ENCODE data around the gene GATA2. TPM values are rescaled to one million over a fixed set of nuclear protein-coding genes. Genes with fewer than 3 reads are reported as not detected.

Gene GATA2
- polyA plus RNA-seq, 4 donors = 0.67 to 15.2 (median 1.1) TPM

DNA sequence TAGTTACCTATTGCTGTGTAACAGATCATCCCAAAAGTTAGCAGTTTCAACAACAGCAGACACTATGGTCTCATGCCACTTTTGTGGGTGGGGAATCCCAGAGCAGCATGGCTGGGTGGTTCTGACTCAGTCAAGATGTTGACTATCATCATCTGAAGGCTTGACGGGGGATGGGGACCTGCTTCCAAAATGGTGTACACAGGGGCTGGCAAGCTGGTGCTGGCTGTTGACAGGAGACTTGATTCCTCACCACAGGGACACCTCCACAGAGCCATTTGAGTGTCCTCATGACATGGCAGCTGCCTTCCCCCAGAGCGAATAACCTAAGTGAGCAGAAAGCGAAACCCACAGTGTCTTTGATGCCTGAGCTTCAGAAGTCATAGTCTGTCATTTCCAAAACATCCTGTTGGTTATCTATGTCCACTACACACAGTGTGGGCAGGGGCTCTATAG lies 45.4 kb downstream of the GATA2 start:
- no peak for FAIRE-seq
- 72 to 90% (median 81%) methylated on average over 3 of the region's 3 CpGs for WGBS, 3 donors

GRCh38 chr3:128446821-128447220 lies 46.2 kb downstream of the GATA2 start:
- no peak for FAIRE-seq
- WGBS, 3 donors = 85 to 93% (median 92%) methylated on average over 1 of the region's 1 CpG
- peaks cover 0 to 26% (median 0%) of the 10 kb centered on the region in 3 donors for H3K27me3 ChIP-seq (ENCODE audit: control insufficient read depth in 3 of 3, insufficient read depth in 3 of 3, low read length in 3 of 3)
- no peaks in the 10 kb centered on the region for H3K4me1 ChIP-seq (ENCODE audit: control insufficient read depth in 3 of 3, insufficient read depth in 2 of 3, low read depth in 1 of 3, low read length in 2 of 3)
- H3K4me3 ChIP-seq (ENCODE audit: low read depth in 1 of 3, low read length in 3 of 3) = no peak overlapping the region
- H3K36me3 ChIP-seq (ENCODE audit: control insufficient read depth in 3 of 3, insufficient read depth in 2 of 3, low read depth in 1 of 3, low read length in 3 of 3) = no peaks in the 10 kb centered on the region
- H3K27ac ChIP-seq (ENCODE audit: low read depth in 1 of 3, low read length in 2 of 3) = no peak overlapping the region
- no peaks in the 10 kb centered on the region for H3K9me3 ChIP-seq (ENCODE audit: control insufficient read depth in 2 of 2, insufficient read depth in 1 of 2, low read depth in 1 of 2, low read length in 1 of 2)
- DNase-seq = no peak

More for the DNA sequence above, 45.4 kb downstream of the GATA2 start:
- no peak for DNase-seq
- Histone ChIP-seq H3K4me1 (ENCODE audit: control insufficient read depth in 3 of 3, insufficient read depth in 2 of 3, low read depth in 1 of 3, low read length in 2 of 3) (no peaks in the 10 kb centered on the region), H3K36me3 (ENCODE audit: control insufficient read depth in 3 of 3, insufficient read depth in 2 of 3, low read depth in 1 of 3, low read length in 3 of 3) (no peaks in the 10 kb centered on the region), H3K9me3 (ENCODE audit: control insufficient read depth in 2 of 2, insufficient read depth in 1 of 2, low read depth in 1 of 2, low read length in 1 of 2) (no peaks in the 10 kb centered on the region), H3K4me3 (ENCODE audit: low read depth in 1 of 3, low read length in 3 of 3) (no peak overlapping the region), H3K27ac (ENCODE audit: low read depth in 1 of 3, low read length in 2 of 3) (no peak overlapping the region), H3K27me3 (ENCODE audit: control insufficient read depth in 3 of 3, insufficient read depth in 3 of 3, low read length in 3 of 3) (peaks cover 0 to 31% (median 0%) of the 10 kb centered on the region in 3 donors)

GRCh38 chr3:128445357-128445756 lies 47.6 kb downstream of the GATA2 start:
- Histone ChIP-seq H3K4me3 (ENCODE audit: low read depth in 1 of 3, low read length in 3 of 3) (no peak overlapping the region), H3K9me3 (ENCODE audit: control insufficient read depth in 2 of 2, insufficient read depth in 1 of 2, low read depth in 1 of 2, low read length in 1 of 2) (no peaks in the 10 kb centered on the region), H3K4me1 (ENCODE audit: control insufficient read depth in 3 of 3, insufficient read depth in 2 of 3, low read depth in 1 of 3, low read length in 2 of 3) (no peaks in the 10 kb centered on the region), H3K27me3 (ENCODE audit: control insufficient read depth in 3 of 3, insufficient read depth in 3 of 3, low read length in 3 of 3) (peaks cover 0 to 34% (median 0%) of the 10 kb centered on the region in 3 donors), H3K36me3 (ENCODE audit: control insufficient read depth in 3 of 3, insufficient read depth in 2 of 3, low read depth in 1 of 3, low read length in 3 of 3) (no peaks in the 10 kb centered on the region), H3K27ac (ENCODE audit: low read depth in 1 of 3, low read length in 2 of 3) (no peak overlapping the region)
- 46 to 86% (median 82%) methylated on average over 1 of the region's 1 CpG for WGBS, 3 donors
- no peak for DNase-seq
- FAIRE-seq = no peak

- H3K27me3 ChIP-seq (ENCODE audit: control insufficient read depth in 3 of 3, insufficient read depth in 3 of 3, low read length in 3 of 3) = peaks cover 0 to 40% (median 2%) of the 10 kb centered on the region in 3 donors
- no peak overlapping the region for H3K27ac ChIP-seq (ENCODE audit: low read depth in 1 of 3, low read length in 2 of 3)
- no peaks in the 10 kb centered on the region for H3K4me1 ChIP-seq (ENCODE audit: control insufficient read depth in 3 of 3, insufficient read depth in 2 of 3, low read depth in 1 of 3, low read length in 2 of 3)
- no peak for DNase-seq
- no peak for FAIRE-seq
- no peaks in the 10 kb centered on the region for H3K9me3 ChIP-seq (ENCODE audit: control insufficient read depth in 2 of 2, insufficient read depth in 1 of 2, low read depth in 1 of 2, low read length in 1 of 2)
- H3K36me3 ChIP-seq (ENCODE audit: control insufficient read depth in 3 of 3, insufficient read depth in 2 of 3, low read depth in 1 of 3, low read length in 3 of 3) = no peaks in the 10 kb centered on the region
- H3K4me3 ChIP-seq (ENCODE audit: low read depth in 1 of 3, low read length in 3 of 3) = no peak overlapping the region
- 43 to 66% (median 48%) methylated on average over 3 of the region's 3 CpGs for WGBS, 3 donors
These were observed 49.2 kb downstream of the GATA2 start for GRCh38 chr3:128443771-128444170.

- Histone ChIP-seq H3K9me3 (ENCODE audit: control insufficient read depth in 2 of 2, insufficient read depth in 1 of 2, low read depth in 1 of 2, low read length in 1 of 2) (no peaks in the 10 kb centered on the region), H3K27ac (ENCODE audit: low read depth in 1 of 3, low read length in 2 of 3) (no peak overlapping the region), H3K4me1 (ENCODE audit: control insufficient read depth in 3 of 3, insufficient read depth in 2 of 3, low read depth in 1 of 3, low read length in 2 of 3) (no peaks in the 10 kb centered on the region), H3K36me3 (ENCODE audit: control insufficient read depth in 3 of 3, insufficient read depth in 2 of 3, low read depth in 1 of 3, low read length in 3 of 3) (no peaks in the 10 kb centered on the region), H3K4me3 (ENCODE audit: low read depth in 1 of 3, low read length in 3 of 3) (no peak overlapping the region), H3K27me3 (ENCODE audit: control insufficient read depth in 3 of 3, insufficient read depth in 3 of 3, low read length in 3 of 3) (peaks cover 0 to 42% (median 2%) of the 10 kb centered on the region in 3 donors)
- no peak for DNase-seq
- WGBS, 3 donors = 80 to 83% (median 83%) methylated on average over 6 of the region's 6 CpGs
- no peak for FAIRE-seq
These were observed 50.1 kb downstream of the GATA2 start for GRCh38 chr3:128442949-128443348.

DNA sequence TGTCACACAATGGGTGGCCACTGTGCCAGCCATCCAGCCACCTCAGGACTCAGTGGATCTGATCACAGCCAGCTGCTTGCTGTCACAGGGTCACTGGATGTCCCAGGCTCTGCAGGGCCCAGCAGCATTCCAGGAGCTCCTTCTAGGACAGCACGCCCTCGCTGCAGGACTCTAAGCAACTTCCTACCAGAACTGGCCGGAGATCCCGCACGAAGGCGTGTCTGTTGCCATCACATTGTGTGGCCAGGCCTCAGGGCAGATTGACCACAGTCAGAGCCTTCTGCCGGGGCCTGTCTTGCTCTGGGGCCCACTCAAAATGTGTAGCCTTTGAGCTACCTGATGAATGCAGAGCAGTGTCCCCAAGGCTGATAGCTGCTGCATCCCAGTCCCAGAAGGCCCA lies 50.9 kb downstream of the GATA2 start:
- FAIRE-seq (no peak), DNase-seq (no peak)
- H3K36me3 ChIP-seq (ENCODE audit: control insufficient read depth in 3 of 3, insufficient read depth in 2 of 3, low read depth in 1 of 3, low read length in 3 of 3) = no peaks in the 10 kb centered on the region
- H3K9me3 ChIP-seq (ENCODE audit: control insufficient read depth in 2 of 2, insufficient read depth in 1 of 2, low read depth in 1 of 2, low read length in 1 of 2) = no peaks in the 10 kb centered on the region
- H3K4me3 ChIP-seq (ENCODE audit: low read depth in 1 of 3, low read length in 3 of 3) = no peak overlapping the region
- H3K27ac ChIP-seq (ENCODE audit: low read depth in 1 of 3, low read length in 2 of 3) = no peak overlapping the region
- H3K27me3 ChIP-seq (ENCODE audit: control insufficient read depth in 3 of 3, insufficient read depth in 3 of 3, low read length in 3 of 3) = peaks cover 0 to 34% (median 2%) of the 10 kb centered on the region in 3 donors
- no peaks in the 10 kb centered on the region for H3K4me1 ChIP-seq (ENCODE audit: control insufficient read depth in 3 of 3, insufficient read depth in 2 of 3, low read depth in 1 of 3, low read length in 2 of 3)
- 81 to 89% (median 83%) methylated on average over 7 of the region's 7 CpGs for WGBS, 3 donors

- DNase-seq = no peak
- Histone ChIP-seq H3K36me3 (ENCODE audit: control insufficient read depth in 3 of 3, insufficient read depth in 2 of 3, low read depth in 1 of 3, low read length in 3 of 3) (no peaks in the 10 kb centered on the region), H3K4me1 (ENCODE audit: control insufficient read depth in 3 of 3, insufficient read depth in 2 of 3, low read depth in 1 of 3, low read length in 2 of 3) (no peaks in the 10 kb centered on the region), H3K4me3 (ENCODE audit: low read depth in 1 of 3, low read length in 3 of 3) (no peak overlapping the region), H3K27me3 (ENCODE audit: control insufficient read depth in 3 of 3, insufficient read depth in 3 of 3, low read length in 3 of 3) (peaks cover 0 to 39% (median 4%) of the 10 kb centered on the region in 3 donors), H3K27ac (ENCODE audit: low read depth in 1 of 3, low read length in 2 of 3) (no peak overlapping the region), H3K9me3 (ENCODE audit: control insufficient read depth in 2 of 2, insufficient read depth in 1 of 2, low read depth in 1 of 2, low read length in 1 of 2) (no peaks in the 10 kb centered on the region)
- FAIRE-seq = no peak
- WGBS, 3 donors = 59 to 66% (median 66%) methylated on average over 3 of the region's 3 CpGs
These were observed 53.8 kb downstream of the GATA2 start for GRCh38 chr3:128439226-128439625.

- WGBS, 3 donors = 50 to 63% (median 58%) methylated on average over 6 of the region's 6 CpGs
- FAIRE-seq (no peak), DNase-seq (no peak)
- Histone ChIP-seq H3K27ac (ENCODE audit: low read depth in 1 of 3, low read length in 2 of 3) (no peak overlapping the region), H3K4me3 (ENCODE audit: low read depth in 1 of 3, low read length in 3 of 3) (no peak overlapping the region), H3K4me1 (ENCODE audit: control insufficient read depth in 3 of 3, insufficient read depth in 2 of 3, low read depth in 1 of 3, low read length in 2 of 3) (no peaks in the 10 kb centered on the region), H3K36me3 (ENCODE audit: control insufficient read depth in 3 of 3, insufficient read depth in 2 of 3, low read depth in 1 of 3, low read length in 3 of 3) (no peaks in the 10 kb centered on the region), H3K27me3 (ENCODE audit: control insufficient read depth in 3 of 3, insufficient read depth in 3 of 3, low read length in 3 of 3) (peaks cover 0 to 40% (median 9%) of the 10 kb centered on the region in 3 donors), H3K9me3 (ENCODE audit: control insufficient read depth in 2 of 2, insufficient read depth in 1 of 2, low read depth in 1 of 2, low read length in 1 of 2) (no peaks in the 10 kb centered on the region)
These were observed 54.4 kb downstream of the GATA2 start for GRCh38 chr3:128438488-128439072.

DNA sequence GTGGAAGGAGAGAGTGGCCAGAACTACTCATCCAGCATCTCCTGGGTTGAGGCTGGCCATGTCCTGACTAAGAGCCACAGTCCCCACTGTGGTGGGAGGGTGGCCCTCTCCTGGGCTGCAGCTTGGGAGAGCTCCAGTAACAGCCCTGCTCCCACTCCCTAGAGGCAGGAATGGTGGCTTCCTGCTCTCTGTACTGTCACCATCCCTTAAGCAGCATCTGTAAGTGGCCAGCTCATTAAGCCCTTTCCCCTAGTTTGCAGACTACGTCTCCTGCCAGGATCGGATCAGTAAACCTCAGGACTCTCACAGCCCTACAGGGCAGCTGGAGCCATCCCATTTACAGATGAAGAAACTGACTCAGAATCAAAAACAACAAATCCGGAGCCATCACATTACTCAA lies 56.8 kb downstream of the GATA2 start:
- no peak for DNase-seq
- no peak for FAIRE-seq
- no peak overlapping the region for H3K4me3 ChIP-seq (ENCODE audit: low read depth in 1 of 3, low read length in 3 of 3)
- H3K9me3 ChIP-seq (ENCODE audit: control insufficient read depth in 2 of 2, insufficient read depth in 1 of 2, low read depth in 1 of 2, low read length in 1 of 2) = no peaks in the 10 kb centered on the region
- H3K36me3 ChIP-seq (ENCODE audit: control insufficient read depth in 3 of 3, insufficient read depth in 2 of 3, low read depth in 1 of 3, low read length in 3 of 3) = no peaks in the 10 kb centered on the region
- H3K4me1 ChIP-seq (ENCODE audit: control insufficient read depth in 3 of 3, insufficient read depth in 2 of 3, low read depth in 1 of 3, low read length in 2 of 3) = peaks cover 0 to 10% (median 0%) of the 10 kb centered on the region in 3 donors
- H3K27ac ChIP-seq (ENCODE audit: low read depth in 1 of 3, low read length in 2 of 3) = no peak overlapping the region
- H3K27me3 ChIP-seq (ENCODE audit: control insufficient read depth in 3 of 3, insufficient read depth in 3 of 3, low read length in 3 of 3) = peaks cover 0 to 57% (median 22%) of the 10 kb centered on the region in 3 donors
- WGBS, 3 donors = 81 to 83% (median 82%) methylated on average over 3 of the region's 3 CpGs
